ENCODE results near the gene EPC2. TPM values are rescaled to one million over a fixed set of nuclear protein-coding genes. Genes with fewer than 3 reads are reported as not detected.

The EPC2 gene
- total RNA-seq, 1 experiment from 2014 or later = 19.6 TPM

DNA sequence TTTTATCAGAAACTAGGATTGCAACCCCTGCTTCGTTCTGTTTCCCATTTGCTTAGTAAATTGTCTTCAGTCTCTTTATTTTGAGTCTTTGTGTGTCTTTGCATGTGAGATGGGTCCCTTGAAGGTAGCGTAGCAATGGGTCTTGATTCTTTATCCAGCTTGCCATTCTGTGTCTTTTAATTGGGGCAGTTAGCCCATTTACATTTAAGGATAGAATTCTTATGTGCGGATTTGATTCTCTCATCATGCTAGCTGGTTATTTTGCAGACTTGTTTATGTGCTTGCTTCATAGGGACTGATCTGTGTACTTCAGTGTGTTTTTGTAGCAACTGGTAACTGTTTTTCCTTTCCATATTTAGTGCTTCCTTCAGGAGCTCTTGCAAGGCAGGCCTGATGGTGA lies 73.5 kb downstream of the EPC2 start:
- intact Hi-C loops (cut with micrococcal nuclease) = no loop called here
- Histone ChIP-seq H2AFZ (ENCODE audit: low read depth, low read length, poor library complexity, severe bottlenecking) (no peak overlapping the region), H3K4me1 (ENCODE audit: control insufficient read depth in 1 of 2, insufficient read depth in 2 of 2, low read length in 2 of 2) (0 out of 4 replicates have a peak, but pooled peaks cover 0 to 2% of the 10 kb centered on the region in 2 experiments), H3K4me3 (replicated peaks in 1 of 2; ENCODE audit: low read depth in 1 of 2, low read length in 2 of 2) (no peak overlapping the region), H3K79me2 (ENCODE audit: insufficient read depth, low read length) (peaks cover 82% of the 10 kb centered on the region), H3K36me3 (ENCODE audit: control insufficient read depth in 1 of 2, insufficient read depth in 2 of 2, low read length in 2 of 2) (no peaks in the 10 kb centered on the region), H3K27me3 (ENCODE audit: insufficient read depth, low read length) (no peaks in the 10 kb centered on the region), H3K9ac (ENCODE audit: low read length) (no peak overlapping the region), H4K20me1 (ENCODE audit: insufficient read depth) (no peaks in the 10 kb centered on the region), H3K27ac (ENCODE audit: low read depth, low read length) (no peak overlapping the region), H3K9me3 (ENCODE audit: control insufficient read depth in 1 of 2, insufficient read depth in 1 of 2, low read depth in 1 of 2, low read length in 2 of 2) (no peaks in the 10 kb centered on the region), H3K4me2 (ENCODE audit: low read length) (no peak overlapping the region), H3K9me2 (ENCODE audit: insufficient read depth) (no peaks in the 10 kb centered on the region)
- ChIA-PET POLR2A (no interaction called here), CTCF (no interaction called here), RAD21 (ENCODE audit: low non-redundant PET in 1 of 2, low total read pairs in 2 of 2, uncharacterized antibody in 2 of 2, unreplicated experiment in 2 of 2) (no interaction called here)
- TF ChIP-seq, protein P1, sequence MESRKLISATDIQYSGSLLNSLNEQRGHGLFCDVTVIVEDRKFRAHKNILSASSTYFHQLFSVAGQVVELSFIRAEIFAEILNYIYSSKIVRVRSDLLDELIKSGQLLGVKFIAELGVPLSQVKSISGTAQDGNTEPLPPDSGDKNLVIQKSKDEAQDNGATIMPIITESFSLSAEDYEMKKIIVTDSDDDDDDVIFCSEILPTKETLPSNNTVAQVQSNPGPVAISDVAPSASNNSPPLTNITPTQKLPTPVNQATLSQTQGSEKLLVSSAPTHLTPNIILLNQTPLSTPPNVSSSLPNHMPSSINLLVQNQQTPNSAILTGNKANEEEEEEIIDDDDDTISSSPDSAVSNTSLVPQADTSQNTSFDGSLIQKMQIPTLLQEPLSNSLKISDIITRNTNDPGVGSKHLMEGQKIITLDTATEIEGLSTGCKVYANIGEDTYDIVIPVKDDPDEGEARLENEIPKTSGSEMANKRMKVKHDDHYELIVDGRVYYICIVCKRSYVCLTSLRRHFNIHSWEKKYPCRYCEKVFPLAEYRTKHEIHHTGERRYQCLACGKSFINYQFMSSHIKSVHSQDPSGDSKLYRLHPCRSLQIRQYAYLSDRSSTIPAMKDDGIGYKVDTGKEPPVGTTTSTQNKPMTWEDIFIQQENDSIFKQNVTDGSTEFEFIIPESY (IDR thresholded peaks at IDR 0.05; ENCODE audit: extremely low read depth, insufficient replicate concordance, low read length) = no peak
- no peak for TF ChIP-seq JUND (IDR thresholded peaks at IDR 0.05)
- TF ChIP-seq, protein P2, sequence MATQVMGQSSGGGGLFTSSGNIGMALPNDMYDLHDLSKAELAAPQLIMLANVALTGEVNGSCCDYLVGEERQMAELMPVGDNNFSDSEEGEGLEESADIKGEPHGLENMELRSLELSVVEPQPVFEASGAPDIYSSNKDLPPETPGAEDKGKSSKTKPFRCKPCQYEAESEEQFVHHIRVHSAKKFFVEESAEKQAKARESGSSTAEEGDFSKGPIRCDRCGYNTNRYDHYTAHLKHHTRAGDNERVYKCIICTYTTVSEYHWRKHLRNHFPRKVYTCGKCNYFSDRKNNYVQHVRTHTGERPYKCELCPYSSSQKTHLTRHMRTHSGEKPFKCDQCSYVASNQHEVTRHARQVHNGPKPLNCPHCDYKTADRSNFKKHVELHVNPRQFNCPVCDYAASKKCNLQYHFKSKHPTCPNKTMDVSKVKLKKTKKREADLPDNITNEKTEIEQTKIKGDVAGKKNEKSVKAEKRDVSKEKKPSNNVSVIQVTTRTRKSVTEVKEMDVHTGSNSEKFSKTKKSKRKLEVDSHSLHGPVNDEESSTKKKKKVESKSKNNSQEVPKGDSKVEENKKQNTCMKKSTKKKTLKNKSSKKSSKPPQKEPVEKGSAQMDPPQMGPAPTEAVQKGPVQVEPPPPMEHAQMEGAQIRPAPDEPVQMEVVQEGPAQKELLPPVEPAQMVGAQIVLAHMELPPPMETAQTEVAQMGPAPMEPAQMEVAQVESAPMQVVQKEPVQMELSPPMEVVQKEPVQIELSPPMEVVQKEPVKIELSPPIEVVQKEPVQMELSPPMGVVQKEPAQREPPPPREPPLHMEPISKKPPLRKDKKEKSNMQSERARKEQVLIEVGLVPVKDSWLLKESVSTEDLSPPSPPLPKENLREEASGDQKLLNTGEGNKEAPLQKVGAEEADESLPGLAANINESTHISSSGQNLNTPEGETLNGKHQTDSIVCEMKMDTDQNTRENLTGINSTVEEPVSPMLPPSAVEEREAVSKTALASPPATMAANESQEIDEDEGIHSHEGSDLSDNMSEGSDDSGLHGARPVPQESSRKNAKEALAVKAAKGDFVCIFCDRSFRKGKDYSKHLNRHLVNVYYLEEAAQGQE (IDR thresholded peaks at IDR 0.05; ENCODE audit: low read depth) = no peak
- no peak for TF ChIP-seq CBX3 (IDR thresholded peaks at IDR 0.05; ENCODE audit: low read depth)
- TF ChIP-seq POLR2AphosphoS5 (IDR thresholded peaks at IDR 0.05; ENCODE audit: low read depth, low read length) = no peak
- TF ChIP-seq POLR2A (IDR thresholded peaks at IDR 0.05; ENCODE audit: borderline replicate concordance, extremely low read depth, insufficient read depth, insufficient read length) = no peak
- no peak for TF ChIP-seq SP1 (IDR thresholded peaks at IDR 0.05; ENCODE audit: low read depth)
- no peak for TF ChIP-seq ZNF274 (IDR thresholded peaks at IDR 0.05; ENCODE audit: low read depth, low read length)
- no peak for TF ChIP-seq TCF7L2 (IDR thresholded peaks at IDR 0.05; ENCODE audit: borderline replicate concordance, extremely low read depth, insufficient read depth, insufficient read length)
- TF ChIP-seq, protein P3, sequence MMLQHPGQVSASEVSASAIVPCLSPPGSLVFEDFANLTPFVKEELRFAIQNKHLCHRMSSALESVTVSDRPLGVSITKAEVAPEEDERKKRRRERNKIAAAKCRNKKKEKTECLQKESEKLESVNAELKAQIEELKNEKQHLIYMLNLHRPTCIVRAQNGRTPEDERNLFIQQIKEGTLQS (IDR thresholded peaks at IDR 0.05) = no peak
- TF ChIP-seq EZH2phosphoT487 (IDR thresholded peaks at IDR 0.05; ENCODE audit: borderline replicate concordance) = no peak
- TF ChIP-seq YY1 (IDR thresholded peaks at IDR 0.05; ENCODE audit: extremely low read depth, insufficient replicate concordance, low read depth, low read length) = no peak
- DNase-seq (ENCODE audit: low read depth, low spot score) (no peak), ATAC-seq (no peak)
- BruUV-seq (replicated peaks) = no TSS peak

Measured in HCT116 (cell line).